BE2C (cell line): Measurements from ENCODE around the gene IGF1.

ENCODE experiments used
- DNase-seq: peaks from one replicate; pipeline ENCODE4 v3.0.0-alpha.2; 2020
- H3K27me3 ChIP-seq: fragments of 250-450 bp; sonication (Bioruptor Pico); 2 replicates; pipeline ENCODE4 v1.5.1; 2020; ENCODE audit warnings: mild to moderate bottlenecking
- H3K36me3 ChIP-seq: fragments of 250-450 bp; sonication (Bioruptor Pico); 2 replicates; pipeline ENCODE4 v1.5.1; 2020; ENCODE audit warnings: mild to moderate bottlenecking
- H3K4me1 ChIP-seq: fragments of 250-450 bp; sonication (Bioruptor Pico); 2 replicates; pipeline ENCODE4 v1.5.1; 2020
- H3K4me3 ChIP-seq: 2 replicates; pipeline ENCODE4 v1.5.1; 2011; ENCODE audit warnings: low read depth, low read length
- H3K9me3 ChIP-seq: fragments of 250-450 bp; sonication (Bioruptor Pico); 2 replicates; pipeline ENCODE4 v1.5.1; 2020
- TF ChIP-seq, protein P1 (sequence below): IDR thresholded peaks from 2 replicates; pipeline ENCODE4 v1.5.1; 2012; ENCODE audit warnings: mild to moderate bottlenecking, low read depth, low read length

The IGF1 gene

DNA sequence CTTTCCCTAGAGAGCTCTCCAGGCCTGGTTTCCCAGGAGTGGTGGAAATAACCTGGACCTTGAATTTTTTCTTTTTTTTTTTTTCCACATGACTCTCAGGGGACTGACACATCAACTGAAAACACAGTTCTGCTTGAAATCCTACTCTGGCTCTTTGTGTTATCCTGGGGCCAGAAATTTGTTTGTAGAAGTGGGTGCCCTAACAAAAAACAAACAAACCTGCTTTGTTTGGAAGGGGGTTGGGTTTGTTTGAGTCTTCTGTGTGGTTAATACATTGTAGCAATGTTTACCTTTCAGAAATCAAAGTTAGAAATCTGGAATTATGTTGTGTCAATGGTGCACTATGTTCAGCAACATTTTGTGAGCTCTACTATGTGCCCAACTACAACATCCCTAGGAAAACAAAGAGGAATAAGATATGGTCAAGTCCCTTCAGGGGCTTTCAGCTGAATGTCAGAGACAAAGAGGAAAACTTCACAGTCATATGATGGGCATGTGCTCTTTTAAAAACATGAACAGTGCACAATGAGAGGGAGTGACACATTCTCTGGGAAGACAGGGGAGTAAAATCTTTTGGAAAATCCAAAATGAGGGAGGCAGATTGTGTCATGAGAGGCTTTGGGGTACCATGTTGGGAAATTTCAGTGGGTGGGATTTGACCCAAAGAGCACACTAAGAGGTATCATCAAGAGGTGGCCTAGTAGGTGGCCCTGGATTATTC lies 1.5 kb upstream of the IGF1 start:
- TF ChIP-seq, protein P1, sequence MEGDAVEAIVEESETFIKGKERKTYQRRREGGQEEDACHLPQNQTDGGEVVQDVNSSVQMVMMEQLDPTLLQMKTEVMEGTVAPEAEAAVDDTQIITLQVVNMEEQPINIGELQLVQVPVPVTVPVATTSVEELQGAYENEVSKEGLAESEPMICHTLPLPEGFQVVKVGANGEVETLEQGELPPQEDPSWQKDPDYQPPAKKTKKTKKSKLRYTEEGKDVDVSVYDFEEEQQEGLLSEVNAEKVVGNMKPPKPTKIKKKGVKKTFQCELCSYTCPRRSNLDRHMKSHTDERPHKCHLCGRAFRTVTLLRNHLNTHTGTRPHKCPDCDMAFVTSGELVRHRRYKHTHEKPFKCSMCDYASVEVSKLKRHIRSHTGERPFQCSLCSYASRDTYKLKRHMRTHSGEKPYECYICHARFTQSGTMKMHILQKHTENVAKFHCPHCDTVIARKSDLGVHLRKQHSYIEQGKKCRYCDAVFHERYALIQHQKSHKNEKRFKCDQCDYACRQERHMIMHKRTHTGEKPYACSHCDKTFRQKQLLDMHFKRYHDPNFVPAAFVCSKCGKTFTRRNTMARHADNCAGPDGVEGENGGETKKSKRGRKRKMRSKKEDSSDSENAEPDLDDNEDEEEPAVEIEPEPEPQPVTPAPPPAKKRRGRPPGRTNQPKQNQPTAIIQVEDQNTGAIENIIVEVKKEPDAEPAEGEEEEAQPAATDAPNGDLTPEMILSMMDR: no peak
- Histone ChIP-seq H3K36me3 (no peaks in the 10 kb centered on the region), H3K4me1 (no peaks in the 10 kb centered on the region), H3K9me3 (no peaks in the 10 kb centered on the region), H3K27me3 (peaks cover 5% of the 10 kb centered on the region), H3K4me3 (no peak overlapping the region)
- no peak for DNase-seq

DNA sequence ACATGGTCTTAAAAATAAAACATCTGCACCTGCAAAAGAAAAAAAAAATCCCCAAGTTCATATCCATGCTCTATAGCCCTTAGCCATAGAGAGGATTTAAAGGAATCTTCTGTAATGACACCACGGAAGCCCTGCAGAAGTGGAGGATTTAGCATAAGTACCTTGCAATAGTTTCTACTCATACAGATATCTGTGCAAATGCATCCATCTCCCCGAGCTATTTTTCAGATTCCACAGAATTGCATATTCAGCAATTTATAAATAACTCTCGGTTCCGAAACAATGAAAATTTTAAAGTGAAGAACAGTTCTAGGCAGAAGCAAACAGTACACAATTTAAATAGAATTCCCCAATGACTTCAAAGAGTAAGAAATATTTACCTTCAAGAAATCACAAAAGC lies 424 bp downstream of the IGF1 start:
- H3K36me3 ChIP-seq: no peaks in the 10 kb centered on the region
- TF ChIP-seq, protein P1: no peak
- no peak overlapping the region for H3K4me3 ChIP-seq
- peaks cover 5% of the 10 kb centered on the region for H3K27me3 ChIP-seq
- H3K9me3 ChIP-seq: no peaks in the 10 kb centered on the region
- H3K4me1 ChIP-seq: no peaks in the 10 kb centered on the region
- DNase-seq: no peak

DNA sequence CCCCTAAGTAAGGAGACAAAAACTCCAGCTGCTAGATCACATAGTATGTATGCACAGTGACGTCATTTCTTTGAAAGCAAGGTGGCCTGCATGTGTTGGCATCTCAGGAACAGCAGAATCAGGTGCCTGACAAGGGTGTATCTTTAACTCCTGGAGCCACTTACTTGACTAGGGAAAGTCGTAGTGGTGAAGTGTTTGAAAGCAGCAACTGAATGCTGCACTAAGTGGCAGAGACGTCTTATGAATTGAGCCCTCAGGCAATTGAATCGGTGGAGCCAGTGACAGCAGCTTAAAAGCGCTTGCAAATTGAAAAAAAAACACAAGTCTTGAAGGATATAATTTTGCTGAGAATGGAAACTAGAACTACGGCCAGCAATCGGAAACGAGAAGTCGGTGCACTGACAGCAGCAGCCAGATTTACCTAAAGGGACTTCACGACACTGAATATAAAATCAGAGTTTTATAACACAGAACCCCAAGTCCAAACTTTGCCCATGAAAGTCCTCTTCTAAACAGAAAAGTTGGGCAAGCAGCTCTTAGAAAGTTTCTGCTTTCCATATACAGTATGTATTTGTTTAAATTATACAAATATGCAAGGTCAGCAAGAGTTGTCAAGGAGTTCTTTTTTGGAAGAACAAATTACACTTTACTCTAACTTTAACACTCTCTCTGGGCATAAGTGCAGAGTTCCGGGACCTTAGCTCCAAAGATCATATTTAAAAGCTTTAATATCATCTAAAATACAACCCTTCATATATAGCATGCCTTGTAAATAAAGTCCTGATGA lies 1.1 kb downstream of the IGF1 start:
- no peak overlapping the region for H3K4me3 ChIP-seq
- no peak for DNase-seq
- TF ChIP-seq, protein P1: no peak
- no peaks in the 10 kb centered on the region for H3K9me3 ChIP-seq
- peaks cover 5% of the 10 kb centered on the region for H3K27me3 ChIP-seq
- no peaks in the 10 kb centered on the region for H3K4me1 ChIP-seq
- H3K36me3 ChIP-seq: no peaks in the 10 kb centered on the region

DNA sequence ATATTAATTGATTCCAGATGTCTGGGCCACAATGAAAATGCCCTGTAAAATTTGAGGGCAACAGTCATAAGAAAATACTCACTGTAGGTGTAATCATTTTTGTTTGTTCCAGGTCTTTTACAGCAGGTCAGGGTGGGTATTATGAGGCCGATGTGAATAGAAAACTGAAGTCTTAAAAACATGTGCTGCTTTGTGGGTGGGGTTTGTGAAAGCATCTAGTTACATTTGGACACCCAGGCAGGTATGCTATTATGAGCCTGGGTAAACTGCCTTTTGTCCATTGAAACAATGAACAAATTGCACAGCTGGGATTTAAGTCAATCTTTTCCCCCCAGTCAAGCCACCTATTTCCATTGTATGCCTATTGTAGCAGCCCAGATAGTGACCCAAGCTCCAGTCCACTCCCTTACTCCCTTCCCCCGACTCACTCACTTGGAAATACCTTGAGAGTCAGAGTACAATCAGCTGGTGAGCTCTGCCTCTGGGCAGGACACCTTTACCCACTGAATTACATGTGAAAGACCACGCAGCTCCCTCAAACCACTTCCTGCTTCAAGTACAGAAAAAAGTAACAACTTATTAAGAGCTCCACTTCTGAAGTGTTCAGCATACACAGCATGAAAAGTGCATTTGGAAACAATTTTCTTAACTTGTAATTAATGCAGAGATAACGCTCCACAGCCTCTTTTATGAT lies 1.8 kb downstream of the IGF1 start:
- no peak for DNase-seq
- no peaks in the 10 kb centered on the region for H3K9me3 ChIP-seq
- no peaks in the 10 kb centered on the region for H3K4me1 ChIP-seq
- no peak overlapping the region for H3K4me3 ChIP-seq
- peaks cover 5% of the 10 kb centered on the region for H3K27me3 ChIP-seq
- no peaks in the 10 kb centered on the region for H3K36me3 ChIP-seq
- TF ChIP-seq, protein P1: no peak

DNA sequence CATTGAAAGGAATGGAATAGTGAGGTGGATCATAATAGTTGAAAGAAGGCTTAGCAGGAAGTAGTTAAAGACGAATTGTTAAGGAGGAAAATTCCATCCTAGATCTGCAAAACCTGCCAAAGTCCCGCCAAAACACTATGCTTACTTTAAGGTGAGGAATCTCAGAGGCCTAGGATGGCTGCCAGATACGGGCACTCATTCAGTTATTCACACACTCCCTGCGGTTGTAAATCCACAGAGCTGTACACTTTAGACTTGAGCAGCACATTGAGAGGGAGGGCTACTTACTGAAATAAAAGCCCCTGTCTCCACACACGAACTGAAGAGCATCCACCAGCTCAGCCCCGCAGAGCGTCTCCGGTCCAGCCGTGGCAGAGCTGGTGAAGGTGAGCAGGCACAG lies 5.0 kb downstream of the IGF1 start:
- Histone ChIP-seq H3K36me3 (no peaks in the 10 kb centered on the region), H3K27me3 (peaks cover 4% of the 10 kb centered on the region), H3K9me3 (no peaks in the 10 kb centered on the region), H3K4me1 (no peaks in the 10 kb centered on the region), H3K4me3 (no peak overlapping the region)
- TF ChIP-seq, protein P1: no peak
- no peak for DNase-seq
